IMR-90 (cell line): Measurements from ENCODE around the gene CDKN2D. TPM values are rescaled to one million over a fixed set of nuclear protein-coding genes. Genes with fewer than 3 reads are reported as not detected.

ENCODE experiments used
- ATAC-seq: fragments of 200-7000 bp; cut with Tn5 transposase; 2 replicates; pipeline ENCODE4 v1.9.1; 2020; ENCODE audit warnings: low read depth, mild to moderate bottlenecking, moderate library complexity
- BruUV-seq: library from RNA; stranded (reverse); fragments of 400-500 nt; replicated peaks from 2 replicates; lab custom pipeline; 2021; lab: Mats Ljungman, UMichigan
- CTCF ChIA-PET: fragments of 300-600 bp; formaldehyde crosslinking; extraction: SDS; loops from one replicate; lab custom pipeline; 2021; ENCODE audit warnings: antibody characterized with exemption; lab: Yijun Ruan, JAX
- POLR2A ChIA-PET: fragments of 300-600 bp; sonication (Branson Sonifier 250); formaldehyde crosslinking; loops from one replicate; lab custom pipeline; 2022; ENCODE audit warnings: antibody characterized with exemption; ENCODE audit not compliant: unreplicated experiment; lab: Charles Lee
- DNase-seq: peaks from one replicate; pipeline ENCODE4 v3.0.0; 2013
- H2AFZ ChIP-seq: replicated peaks from 2 replicates; pipeline ENCODE3; 2013; ENCODE audit warnings: low read length, mild to moderate bottlenecking; ENCODE audit not compliant: poor library complexity
- H2AK5ac ChIP-seq: 2 replicates; pipeline ENCODE4 v1.6.1; 2013; ENCODE audit warnings: low read depth, low read length, inconsistent platforms
- H2AK9ac ChIP-seq: replicated peaks from 2 replicates; pipeline ENCODE3; 2013; ENCODE audit warnings: mild to moderate bottlenecking, low read depth, low read length, moderate library complexity; ENCODE audit not compliant: poor library complexity
- H2BK120ac ChIP-seq: 2 replicates; pipeline ENCODE4 v1.6.1; 2013; ENCODE audit warnings: low read depth, low read length, inconsistent platforms
- H2BK15ac ChIP-seq: 3 replicates; pipeline ENCODE4 v1.6.1; 2013; ENCODE audit warnings: low read depth, low read length, inconsistent platforms
- H2BK20ac ChIP-seq: 2 replicates; pipeline ENCODE4 v1.6.1; 2013; ENCODE audit warnings: low read depth, mild to moderate bottlenecking, inconsistent platforms, low read length, moderate library complexity
- H2BK5ac ChIP-seq: 2 replicates; pipeline ENCODE4 v1.6.1; 2013; ENCODE audit warnings: mild to moderate bottlenecking, low read depth, low read length, inconsistent platforms; ENCODE audit not compliant: poor library complexity, severe bottlenecking
- H3K14ac ChIP-seq: replicated peaks from 2 replicates; pipeline ENCODE4 v1.6.1; 2013; ENCODE audit warnings: low read depth, low read length, inconsistent platforms
- H3K18ac ChIP-seq: 2 replicates; pipeline ENCODE4 v1.6.1; 2013; ENCODE audit warnings: low read depth, low read length, control low read depth
- H3K23ac ChIP-seq: 2 replicates; pipeline ENCODE4 v1.6.1; 2013; ENCODE audit warnings: low read depth, low read length, inconsistent platforms
- H3K27ac ChIP-seq: 2 replicates; pipeline ENCODE4 v1.5.1; 2013; ENCODE audit warnings: mild to moderate bottlenecking, control low read depth, low read length; ENCODE audit not compliant: insufficient read depth
- H3K27me3 ChIP-seq: 2 replicates; pipeline ENCODE4 v1.6.1; 2013; ENCODE audit warnings: low read length; ENCODE audit not compliant: control insufficient read depth, insufficient read depth
- H3K36me3 ChIP-seq: 2 replicates; pipeline ENCODE4 v1.6.1; 2013; ENCODE audit warnings: low read length, mixed read lengths; ENCODE audit not compliant: control insufficient read depth, insufficient read depth
- H3K4ac ChIP-seq: 2 replicates; pipeline ENCODE4 v1.6.1; 2013; ENCODE audit warnings: low read depth, low read length, inconsistent platforms
- H3K4me1 ChIP-seq: 2 replicates; pipeline ENCODE4 v1.6.1; 2013; ENCODE audit warnings: low read length, mixed read lengths; ENCODE audit not compliant: control insufficient read depth, insufficient read depth
- H3K4me2 ChIP-seq: 2 replicates; pipeline ENCODE4 v1.6.1; 2013; ENCODE audit warnings: low read depth, mild to moderate bottlenecking, control low read depth, low read length, moderate library complexity
- H3K4me3 ChIP-seq: 2 replicates; pipeline ENCODE4 v1.5.1; 2013; ENCODE audit warnings: low read depth, mild to moderate bottlenecking, control low read depth, low read length, moderate library complexity; ENCODE audit not compliant: insufficient read depth
- H3K56ac ChIP-seq: 2 replicates; pipeline ENCODE4 v1.6.1; 2013; ENCODE audit warnings: low read length, inconsistent platforms; ENCODE audit not compliant: insufficient read depth; ENCODE audit errors: extremely low read depth
- H3K79me1 ChIP-seq, 2 experiments: 2 replicates each; pipeline ENCODE4 v1.6.1; 2013; ENCODE audit warnings: low read length in 2 of 2, inconsistent platforms in 1 of 2, low read depth in 1 of 2
- H3K9ac ChIP-seq: 2 replicates; pipeline ENCODE4 v1.6.1; 2013; ENCODE audit warnings: low read depth, low read length, control low read depth
- H3K9me1 ChIP-seq: 2 replicates; pipeline ENCODE4 v1.6.1; 2013; ENCODE audit warnings: low read length, inconsistent platforms; ENCODE audit not compliant: insufficient read depth
- H3K9me3 ChIP-seq: 2 replicates; pipeline ENCODE4 v1.6.1; 2013; ENCODE audit warnings: low read length; ENCODE audit not compliant: control insufficient read depth, insufficient read depth
- H4K20me1 ChIP-seq: 2 replicates; pipeline ENCODE4 v1.6.1; 2013; ENCODE audit warnings: low read length, inconsistent platforms; ENCODE audit not compliant: insufficient read depth
- H4K5ac ChIP-seq: 2 replicates; pipeline ENCODE4 v1.6.1; 2013; ENCODE audit warnings: mild to moderate bottlenecking, low read depth, low read length, control low read depth
- H4K8ac ChIP-seq, 2 experiments: 2 replicates each; pipeline ENCODE4 v1.6.1; 2013; ENCODE audit warnings: low read depth in 2 of 2, low read length in 2 of 2, control low read depth in 1 of 2, inconsistent platforms in 1 of 2
- H4K91ac ChIP-seq: 2 replicates; pipeline ENCODE4 v1.6.1; 2013; ENCODE audit warnings: low read depth, low read length, inconsistent platforms; ENCODE audit not compliant: insufficient read depth
- BHLHE40 ChIP-seq: fragments of 150-350 bp; IDR thresholded peaks from 2 replicates; pipeline ENCODE4 v1.6.1; 2016; ENCODE audit warnings: mild to moderate bottlenecking, low read depth, low read length
- CEBPB ChIP-seq: IDR thresholded peaks from 2 replicates; pipeline ENCODE4 v1.6.1; 2012; ENCODE audit warnings: low read depth, low read length, improper control_type of control experiment
- CHD1 ChIP-seq: IDR thresholded peaks from 2 replicates; pipeline ENCODE4 v1.6.1; 2012; ENCODE audit warnings: low read depth, low read length, improper control_type of control experiment
- CTCF ChIP-seq: conservative IDR thresholded peaks from 2 replicates; pipeline ENCODE4 v1.5.1; 2012; ENCODE audit warnings: mild to moderate bottlenecking, low read depth, low read length, improper control_type of control experiment
- ELK1 ChIP-seq: fragments of 150-350 bp; IDR thresholded peaks from 2 replicates; pipeline ENCODE4 v1.6.1; 2016; ENCODE audit warnings: low read depth, mild to moderate bottlenecking, low read length, moderate library complexity, borderline replicate concordance
- FOS ChIP-seq: fragments of 150-350 bp; IDR thresholded peaks from 2 replicates; pipeline ENCODE4 v1.6.1; 2016; ENCODE audit warnings: low read depth, low read length
- MAFK ChIP-seq: IDR thresholded peaks from 2 replicates; pipeline ENCODE4 v1.6.1; 2012; ENCODE audit warnings: low read depth, low read length, improper control_type of control experiment
- MAZ ChIP-seq: IDR thresholded peaks from 2 replicates; pipeline ENCODE4 v1.6.1; 2012; ENCODE audit warnings: low read depth, mild to moderate bottlenecking, low read length, improper control_type of control experiment, moderate library complexity, borderline replicate concordance
- MXI1 ChIP-seq: IDR thresholded peaks from 2 replicates; pipeline ENCODE4 v1.6.1; 2012; ENCODE audit warnings: low read depth, mild to moderate bottlenecking, low read length, moderate library complexity, borderline replicate concordance
- NFE2L2 ChIP-seq: fragments of 150-350 bp; IDR thresholded peaks from 2 replicates; pipeline ENCODE4 v1.6.1; 2016; ENCODE audit warnings: low read depth, mild to moderate bottlenecking, low read length
- POLR2A ChIP-seq: IDR thresholded peaks from 2 replicates; pipeline ENCODE4 v1.6.1; 2012; ENCODE audit warnings: mild to moderate bottlenecking, low read depth, low read length
- RAD21 ChIP-seq: IDR thresholded peaks from 2 replicates; pipeline ENCODE4 v1.6.1; 2012; ENCODE audit warnings: low read length, improper control_type of control experiment
- RCOR1 ChIP-seq: IDR thresholded peaks from 2 replicates; pipeline ENCODE4 v1.6.1; 2012; ENCODE audit warnings: mild to moderate bottlenecking, low read length, improper control_type of control experiment; ENCODE audit not compliant: insufficient replicate concordance
- RFX5 ChIP-seq: IDR thresholded peaks from 2 replicates; pipeline ENCODE4 v1.8.0; 2012; ENCODE audit warnings: low read depth, mild to moderate bottlenecking, low read length, moderate library complexity
- SMC3 ChIP-seq: fragments of 150-350 bp; IDR thresholded peaks from 2 replicates; pipeline ENCODE4 v1.6.1; 2016; ENCODE audit warnings: low read depth, mild to moderate bottlenecking, antibody characterized with exemption, low read length, moderate library complexity
- USF2 ChIP-seq: fragments of 150-350 bp; IDR thresholded peaks from 2 replicates; pipeline ENCODE4 v1.6.1; 2017; ENCODE audit warnings: mild to moderate bottlenecking, antibody characterized with exemption, low read length, low read depth
- WGBS, 2 experiments: methylation state at CpG; one replicate each; pipeline versions ENCODE4 v1.1.5 to v1.1.7; 2013; ENCODE audit warnings: missing lambda C conversion rate in 2 of 2; ENCODE audit not compliant: insufficient read length in 1 of 2; ENCODE audit errors: extremely low coverage in 2 of 2; 5-methylcytosine and 5-hydroxymethylcytosine counted together
- dilution Hi-C: fragments of 300-500 bp; cut with HindIII; formaldehyde crosslinking; loops from one replicate; pipeline ENCODE4 v1.14.3; 2018; ENCODE audit warnings: low sequenced_read_pairs; ENCODE audit not compliant: unreplicated experiment
- in situ Hi-C: fragments of 300-500 bp; cut with MboI; formaldehyde crosslinking; loops from 3 replicates; pipeline ENCODE4 v1.14.3; 2019; ENCODE audit warnings: low sequenced_read_pairs, inconsistent platforms, mixed read lengths
- intact Hi-C: fragments of 100-400 bp; cut with micrococcal nuclease; formaldehyde crosslinking; loops from 2 replicates; pipeline ENCODE4 v1.10.0; 2022
- polyA plus RNA-seq, 3 experiments: library from polyadenylated mRNA; depleted of rRNA; stranded (reverse); fragments of >200 nt; gene quantifications; 2 replicates each; pipeline ENCODE4 v1.2.3, GENCODE V29; 2012; ENCODE audit warnings: low replicate concordance in 1 of 3
- total RNA-seq: library from RNA; depleted of rRNA; stranded (reverse); fragments of >200 nt; gene quantifications from 2 replicates; pipeline ENCODE4 v1.2.3, GENCODE V29; 2012

The CDKN2D gene
- total and polyA plus RNA-seq, 2 of the 4 experiments (the other 2 are of a cell fraction) = 3.6 to 8.5 TPM

- peak overlapping the region; percentile 73 for H3K27ac ChIP-seq
- peak overlapping the region; percentile 79 for H3K9ac ChIP-seq
- peak overlapping the region; percentile 36; the same call in 1 of the 2 replicates for H4K5ac ChIP-seq
- H2AFZ ChIP-seq = peak overlapping the region; percentile 96
- peak overlapping the region; percentile 65 for H3K4ac ChIP-seq
- H4K8ac ChIP-seq = peak overlapping the region; percentile 79 to 83; a peak in 3 of 4 replicates
- H3K4me3 ChIP-seq = peak overlapping the region; percentile 97
- H2BK20ac ChIP-seq = no peak overlapping the region
- peaks cover 13% of the 10 kb centered on the region; the same call in 1 of the 2 replicates for H3K9me1 ChIP-seq
- peak overlapping the region; percentile 39; the same call in 1 of the 2 replicates for H3K56ac ChIP-seq
- TF ChIP-seq POLR2A = no peak
- TF ChIP-seq RCOR1 = no peak
- no peak for TF ChIP-seq CHD1
- no peak for TF ChIP-seq ELK1
- no peak for TF ChIP-seq CEBPB
- no peak for TF ChIP-seq CTCF
- no peak for TF ChIP-seq NFE2L2
- TF ChIP-seq FOS = no peak
- TF ChIP-seq MAZ = no peak
- no peak for TF ChIP-seq RAD21
- no peak for TF ChIP-seq MXI1
- TF ChIP-seq SMC3 = no peak
- no peak for TF ChIP-seq RFX5
- TF ChIP-seq MAFK = no peak
- no peak for TF ChIP-seq BHLHE40
- TF ChIP-seq USF2 = no peak
- no peaks in the 10 kb centered on the region for H3K9me3 ChIP-seq
- peak; percentile 6 for ATAC-seq
- peak overlapping the region; percentile 54 for H2BK5ac ChIP-seq
- H3K36me3 ChIP-seq = peaks cover 20% of the 10 kb centered on the region
- in situ Hi-C loops (no loop called here), dilution Hi-C loops (no loop called here), intact Hi-C loops (no loop called here)
- H3K18ac ChIP-seq = no peak overlapping the region
- CTCF ChIA-PET = no interaction called here
- H3K79me1 ChIP-seq = peaks cover 20 to 41% of the 10 kb centered on the region in 2 experiments
- peaks cover 5% of the 10 kb centered on the region; the same call in 1 of the 2 replicates for H3K4me1 ChIP-seq
- POLR2A ChIA-PET = no interaction called here
- peak overlapping the region; percentile 51; the same call in 1 of the 2 replicates for H3K23ac ChIP-seq
- peak overlapping the region; percentile 96 for H3K4me2 ChIP-seq
- H2BK120ac ChIP-seq = no peak overlapping the region
- H4K91ac ChIP-seq = no peak overlapping the region; the same call in 1 of the 2 replicates
- BruUV-seq = no TSS peak
- WGBS, 2 experiments = 20% methylated on average over 10 of the region's 22 CpGs; no CpG with 5 or more reads in 1 of the 2 experiments
- peaks cover 10% of the 10 kb centered on the region for H4K20me1 ChIP-seq
- H2BK15ac ChIP-seq = no peak overlapping the region
- peak overlapping the region; percentile 83 for H2AK5ac ChIP-seq
- no peaks in the 10 kb centered on the region; the same call in 1 of the 2 replicates for H3K27me3 ChIP-seq
- peak overlapping the region; percentile 66; the same call in 1 of the 2 replicates for H3K14ac ChIP-seq
- H2AK9ac ChIP-seq = peak overlapping the region; percentile 97
- no peak for DNase-seq
Measured at GRCh38 chr19:10544242-10544752, 24.5 kb downstream of the CDKN2D start.
